GM21723 (cell line): ENCODE results near the gene ARSK.

Experiments used
- ATAC-seq: cut with Tn5 transposase; IDR thresholded peaks from one replicate; pipeline ENCODE4 v1.9.1; 2021; ENCODE audit warnings: mild to moderate bottlenecking, moderate library complexity; ENCODE audit not compliant: unreplicated experiment

Gene ARSK

GRCh38 chr5:95563367-95563766, 8.5 kb downstream of the ARSK start:
- no peak for ATAC-seq

DNA sequence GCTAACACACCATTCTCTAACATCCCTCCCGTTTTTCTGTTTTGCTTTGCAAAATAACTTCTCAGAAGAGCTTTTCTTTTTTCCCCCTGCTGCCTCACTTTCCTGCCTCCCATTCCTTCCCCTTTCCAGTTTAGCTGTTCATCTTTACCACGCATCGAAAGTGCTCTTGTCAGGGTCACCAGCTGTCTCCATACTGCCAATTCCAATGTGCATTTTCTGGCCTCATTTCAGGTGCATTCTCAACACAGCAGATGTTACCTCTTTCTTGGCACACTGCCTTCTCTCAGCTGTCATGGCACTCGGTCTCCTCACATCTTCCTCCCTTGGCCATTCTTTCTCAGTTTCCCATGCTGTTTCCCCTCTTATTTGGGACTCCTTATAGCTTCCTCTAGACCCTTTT, 9.5 kb downstream of the ARSK start:
- no peak for ATAC-seq

DNA sequence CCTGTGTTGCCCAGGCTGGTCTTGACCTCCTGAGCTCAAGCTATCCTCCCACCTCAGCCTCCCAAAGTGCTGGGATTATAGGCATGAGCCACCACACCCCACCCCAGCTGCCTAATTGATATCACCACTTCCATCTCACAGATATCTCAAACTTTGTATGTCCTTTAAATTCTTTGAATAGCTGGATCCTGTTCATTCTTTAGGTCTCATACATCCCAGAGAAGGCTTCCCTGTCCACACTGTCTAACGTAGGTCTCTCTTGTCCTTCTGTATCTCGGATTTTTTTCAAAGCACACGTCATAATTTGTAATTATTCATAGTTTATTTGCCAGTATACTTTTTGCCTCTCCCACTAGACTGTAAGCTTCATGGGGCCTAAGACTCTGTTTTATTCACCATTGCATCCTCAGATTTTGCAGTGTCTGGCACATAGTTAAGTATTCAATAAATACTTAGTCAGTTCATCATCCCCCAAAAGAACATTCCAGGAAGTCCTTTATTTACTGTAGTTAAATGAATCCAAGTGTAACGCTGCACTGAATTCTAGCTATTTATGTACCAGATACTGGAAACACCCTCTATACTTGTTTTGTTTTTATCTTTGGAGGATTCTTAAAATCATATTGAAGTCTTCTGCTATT, 10.5 kb downstream of the ARSK start:
- ATAC-seq, result no peak

DNA sequence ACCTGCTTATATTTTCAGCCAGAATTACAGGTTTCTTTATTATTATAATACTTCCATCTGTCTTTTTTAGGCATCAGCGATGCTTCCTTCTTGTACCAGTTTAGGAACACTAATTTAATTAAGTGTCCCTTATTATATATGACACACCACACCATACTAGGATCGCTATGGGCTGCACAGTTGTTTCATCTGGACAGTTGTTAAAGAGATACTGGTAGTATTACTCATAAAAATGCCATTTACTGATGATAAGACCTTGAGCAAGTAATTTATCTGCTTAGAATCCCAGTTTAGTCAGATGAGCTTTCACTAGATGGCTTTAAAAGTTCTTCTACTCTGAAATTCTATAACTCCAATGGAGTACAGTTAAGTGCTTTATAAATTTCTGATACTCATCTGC, 17.1 kb downstream of the ARSK start:
- ATAC-seq, result no peak

- no peak for ATAC-seq
These were observed 26.7 kb downstream of the ARSK start for GRCh38 chr5:95581576-95581975.

GRCh38 chr5:95583992-95584391, 29.1 kb downstream of the ARSK start:
- ATAC-seq, result no peak

GRCh38 chr5:95590880-95591279, 36.0 kb downstream of the ARSK start:
- peak; percentile 45 for ATAC-seq

DNA sequence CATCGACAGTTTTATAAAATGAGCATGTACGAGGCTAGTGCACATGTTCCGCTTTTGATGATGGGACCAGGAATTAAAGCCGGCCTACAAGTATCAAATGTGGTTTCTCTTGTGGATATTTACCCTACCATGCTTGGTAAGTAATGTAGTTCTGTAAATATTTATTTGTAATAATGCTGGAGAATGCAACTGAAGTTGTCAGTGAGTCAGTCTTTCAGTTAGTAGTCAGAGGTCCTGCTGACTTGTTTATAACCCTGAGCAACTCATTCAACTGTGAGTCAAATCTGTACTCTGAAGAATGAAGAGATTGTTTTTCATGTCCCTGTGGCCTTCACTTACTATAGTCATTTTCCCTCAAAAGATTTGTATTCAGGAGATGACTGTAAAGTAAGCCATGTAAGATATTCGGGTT, 36.6 kb downstream of the ARSK start:
- ATAC-seq, result peak; percentile 88

DNA sequence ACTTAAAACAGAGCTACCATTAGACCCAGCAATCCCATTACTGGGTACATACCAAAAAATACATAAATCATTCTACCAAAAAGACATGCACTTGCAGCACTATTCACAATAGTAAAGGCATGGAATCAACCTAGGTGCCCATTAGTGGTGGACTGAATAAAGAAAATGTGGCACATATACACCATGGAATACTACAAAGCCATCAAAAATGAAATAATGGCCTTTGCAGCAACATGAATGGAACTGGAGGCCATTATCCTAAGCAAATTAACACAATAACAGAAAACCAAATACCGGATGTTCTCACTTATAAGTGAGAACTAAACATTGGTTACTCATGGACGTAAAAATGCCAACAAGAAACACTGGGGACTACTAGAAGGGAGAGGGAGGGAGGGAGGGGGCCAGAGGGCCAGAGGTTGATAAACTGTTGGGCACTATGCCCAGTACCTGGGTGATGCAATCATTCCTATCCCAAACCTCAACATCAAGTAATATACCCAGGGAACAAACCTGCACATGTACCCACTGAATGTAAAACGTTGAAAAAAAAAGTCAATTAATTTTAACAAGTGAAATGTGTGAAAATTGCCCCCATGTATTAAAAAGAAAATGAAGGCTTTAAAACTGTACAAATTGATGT, 40.5 kb downstream of the ARSK start:
- ATAC-seq, result no peak

- no peak for ATAC-seq
These were observed 44.4 kb downstream of the ARSK start for GRCh38 chr5:95599252-95599651.

GRCh38 chr5:95600557-95600956, 45.7 kb downstream of the ARSK start:
- ATAC-seq, result no peak

DNA sequence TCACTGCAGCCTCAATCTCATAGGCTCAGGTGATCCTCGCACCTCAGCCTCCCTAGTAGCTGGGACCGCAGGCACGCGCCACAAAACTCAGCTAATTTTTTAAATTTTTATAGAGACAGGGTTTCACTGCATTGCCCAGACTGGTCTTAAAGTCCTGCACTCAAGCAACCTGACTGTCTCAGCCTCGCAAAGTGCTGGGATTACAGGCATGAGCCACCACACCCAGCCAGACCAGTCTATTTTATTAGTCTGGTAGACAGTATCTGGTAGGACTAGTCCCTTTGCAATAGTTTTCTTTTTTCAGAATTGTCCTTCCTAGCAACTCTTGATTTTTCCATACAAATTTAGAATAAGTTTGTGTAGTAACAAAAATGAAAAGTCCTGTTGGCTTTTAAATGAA, 50.9 kb downstream of the ARSK start:
- no peak for ATAC-seq

DNA sequence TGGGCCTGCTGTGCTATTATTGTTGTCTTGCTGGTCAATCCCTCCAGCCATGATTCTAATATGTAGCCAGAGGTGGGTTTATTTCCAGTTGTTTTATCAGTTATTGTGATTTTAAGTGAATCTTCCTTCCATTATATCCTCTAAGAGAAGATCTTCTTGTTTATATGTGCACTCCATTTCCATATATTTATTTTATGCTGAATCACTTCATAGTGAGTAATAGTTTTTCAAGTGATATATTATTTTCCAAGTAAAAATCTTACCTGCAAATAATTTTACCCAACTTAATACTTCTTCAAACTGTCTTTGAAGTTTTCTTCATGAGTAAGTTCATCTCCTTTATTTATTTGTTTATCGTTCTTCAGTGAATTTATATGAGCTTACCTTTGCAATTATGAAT, 51.5 kb downstream of the ARSK start:
- ATAC-seq, result no peak

GRCh38 chr5:95609711-95610110, 54.8 kb downstream of the ARSK start:
- ATAC-seq, result no peak

GRCh38 chr5:95610546-95610945, 55.6 kb downstream of the ARSK start:
- ATAC-seq, result no peak

GRCh38 chr5:95611396-95611795, 56.5 kb downstream of the ARSK start:
- ATAC-seq, result no peak

GRCh38 chr5:95613514-95613913, 58.6 kb downstream of the ARSK start:
- ATAC-seq, result no peak

DNA sequence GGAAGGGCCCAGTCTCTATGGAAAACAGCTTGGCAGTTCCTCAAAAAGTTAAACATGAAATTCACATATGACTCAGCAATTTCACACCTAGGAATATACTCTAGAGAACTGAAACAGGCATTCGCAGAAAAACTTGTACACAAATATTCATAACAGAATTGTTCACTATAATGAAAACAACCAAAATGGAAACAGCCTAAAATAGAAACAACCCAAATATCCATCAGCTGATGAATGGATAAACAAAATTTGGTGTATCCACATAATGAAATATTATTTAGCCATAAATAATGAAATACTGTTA, 60.2 kb downstream of the ARSK start:
- ATAC-seq, result peak; percentile 52

- ATAC-seq, result no peak
These were observed 62.2 kb downstream of the ARSK start for GRCh38 chr5:95617057-95617456.

GRCh38 chr5:95619096-95619495, 64.2 kb downstream of the ARSK start:
- ATAC-seq, result no peak

DNA sequence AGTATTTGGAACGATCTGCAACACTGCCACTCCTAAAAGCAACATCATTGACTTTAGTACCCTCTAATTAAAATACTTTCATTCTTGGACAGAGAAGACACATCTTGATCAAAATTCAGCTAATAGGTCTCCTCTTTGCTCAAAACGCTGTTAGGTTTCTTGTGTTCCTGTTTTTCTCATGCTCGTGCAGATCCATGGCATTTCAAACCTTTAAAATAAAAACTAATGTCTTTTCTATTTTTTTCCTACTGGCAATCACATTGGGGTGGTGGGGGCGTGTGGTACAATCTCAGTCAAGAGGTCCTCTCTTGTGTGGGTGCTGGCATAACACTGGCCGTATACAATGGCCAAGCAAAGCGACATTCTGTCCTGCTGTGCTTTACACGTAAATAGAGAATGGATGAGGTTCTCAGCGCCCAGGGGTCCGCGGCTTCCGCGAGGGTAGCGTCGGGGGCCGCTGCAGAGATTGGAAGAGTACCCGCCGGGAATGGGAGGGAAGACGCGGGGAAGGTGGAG, 64.7 kb downstream of the ARSK start:
- ATAC-seq, result no peak

DNA sequence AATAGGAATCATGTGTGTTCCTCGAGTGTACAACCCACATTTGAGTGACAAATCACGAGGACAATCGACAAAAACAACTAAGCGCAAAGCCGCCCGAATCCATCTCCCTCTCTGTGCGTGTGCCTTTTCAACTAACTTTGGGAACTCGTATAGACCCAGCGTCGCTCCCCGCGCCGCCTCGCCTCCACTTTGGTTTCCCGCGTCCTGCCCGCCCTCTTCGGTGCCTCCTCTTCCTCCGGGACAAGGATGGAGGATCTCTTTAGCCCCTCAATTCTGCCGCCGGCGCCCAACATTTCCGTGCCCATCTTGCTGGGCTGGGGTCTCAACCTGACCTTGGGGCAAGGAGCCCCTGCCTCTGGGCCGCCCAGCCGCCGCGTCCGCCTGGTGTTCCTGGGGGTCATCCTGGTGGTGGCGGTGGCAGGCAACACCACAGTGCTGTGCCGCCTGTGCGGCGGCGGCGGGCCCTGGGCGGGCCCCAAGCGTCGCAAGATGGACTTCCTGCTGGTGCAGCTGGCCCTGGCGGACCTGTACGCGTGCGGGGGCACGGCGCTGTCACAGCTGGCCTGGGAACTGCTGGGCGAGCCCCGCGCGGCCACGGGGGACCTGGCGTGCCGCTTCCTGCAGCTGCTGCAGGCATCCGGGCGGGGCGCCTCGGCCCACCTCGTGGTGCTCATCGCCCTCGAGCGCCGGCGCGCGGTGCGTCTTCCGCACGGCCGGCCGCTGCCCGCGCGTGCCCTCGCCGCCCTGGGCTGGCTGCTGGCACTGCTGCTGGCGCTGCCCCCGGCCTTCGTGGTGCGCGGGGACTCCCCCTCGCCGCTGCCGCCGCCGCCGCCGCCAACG, 65.3 kb downstream of the ARSK start, which contains the start of gene GPR150:
Gene GPR150 (plus strand): TSS at position 58 of the 840 bp plus-strand sequence. CDS start 189 bp downstream, at position 247.
- ATAC-seq, result peak; percentile 69
